ENCODE results near the gene IHH. TPM values are rescaled to one million over a fixed set of nuclear protein-coding genes. Genes with fewer than 3 reads are reported as not detected.

IHH gene
- total RNA-seq, 2 experiments from 2014 or later: not detected

DNA sequence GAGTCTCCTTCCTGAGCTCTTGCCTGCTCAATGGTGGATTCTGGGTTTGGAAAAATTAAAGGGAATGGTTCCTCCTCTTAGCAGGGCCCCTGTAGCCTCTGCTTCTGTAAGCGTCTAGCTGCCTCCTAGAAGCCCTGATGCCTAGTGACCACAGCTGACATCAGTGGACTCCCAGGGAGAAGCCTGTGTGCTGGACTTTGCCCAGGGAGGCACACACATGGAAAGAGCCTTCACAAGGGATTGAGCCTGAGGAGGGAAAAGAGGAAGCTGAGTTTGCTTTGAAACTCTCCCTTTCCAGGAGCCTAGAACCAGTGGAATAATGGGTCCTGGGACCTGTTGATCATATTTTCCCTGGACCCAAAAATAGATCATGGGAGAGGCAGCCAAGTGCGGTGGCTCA is 18.0 kb downstream of the IHH start:
- H3K36me3 Mint-ChIP-seq (ENCODE audit: low read depth): no peaks in the 10 kb centered on the region
- CTCF ChIA-PET: interaction anchor here (1.4 to 1.7 kb wide), 2 partner anchors 13 to 15 kb away, joined by 4 to 7 read pairs; no protein-coding TSS in a partner anchor
- Histone ChIP-seq H3K9me3 (ENCODE audit: control insufficient read depth in 1 of 2, insufficient read depth in 1 of 2, low read length in 2 of 2) (peaks cover 0 to 10% of the 10 kb centered on the region in 2 experiments), H3K4me1 (ENCODE audit: insufficient read depth, low read length) (peaks cover 5% of the 10 kb centered on the region), H3K27me3 (ENCODE audit: control insufficient read depth in 1 of 2, insufficient read depth in 2 of 2, low read length in 2 of 2) (peaks cover 41 to 71% of the 10 kb centered on the region in 2 experiments), H3K4me3 (ENCODE audit: low read length) (no peak overlapping the region), H3K36me3 (ENCODE audit: insufficient read depth, low read length) (no peaks in the 10 kb centered on the region), H3K27ac (ENCODE audit: low read depth in 1 of 2, low read length in 2 of 2) (no peak overlapping the region)
- peaks cover 11% of the 10 kb centered on the region for H3K4me1 Mint-ChIP-seq (ENCODE audit: low read depth)
- H3K27ac Mint-ChIP-seq: no peak overlapping the region
- no peaks in the 10 kb centered on the region for H3K9me3 Mint-ChIP-seq
- POLR2A ChIA-PET: no interaction called here
- peaks cover 86% of the 10 kb centered on the region for H3K27me3 Mint-ChIP-seq
- DNase-seq: no peak
- no peak for TF ChIP-seq CTCF (IDR thresholded peaks at IDR 0.05)
- ATAC-seq (ENCODE audit: poor library complexity): no peak
- no peak overlapping the region for H3K4me3 Mint-ChIP-seq
- intact Hi-C loops (cut with DNase I, micrococcal nuclease): no loop called here

GRCh38 chr2:219042157-219042556 is 18.6 kb downstream of the IHH start:
- TF ChIP-seq CTCF (IDR thresholded peaks at IDR 0.05): no peak
- Mint-ChIP-seq H3K27me3 (peaks cover 86% of the 10 kb centered on the region), H3K4me3 (no peak overlapping the region), H3K27ac (no peak overlapping the region), H3K4me1 (ENCODE audit: low read depth) (peaks cover 11% of the 10 kb centered on the region), H3K36me3 (ENCODE audit: low read depth) (no peaks in the 10 kb centered on the region), H3K9me3 (no peaks in the 10 kb centered on the region)
- ChIA-PET POLR2A (no interaction called here), CTCF (interaction anchor here (1.4 to 1.7 kb wide), 2 partner anchors 13 to 16 kb away, joined by 4 to 7 read pairs; no protein-coding TSS in a partner anchor)
- no peak overlapping the region for H3K27ac ChIP-seq (ENCODE audit: low read depth in 1 of 2, low read length in 2 of 2)
- H3K4me1 ChIP-seq (ENCODE audit: insufficient read depth, low read length): peaks cover 5% of the 10 kb centered on the region
- intact Hi-C loops (cut with DNase I, micrococcal nuclease): no loop called here
- H3K4me3 ChIP-seq (ENCODE audit: low read length): no peak overlapping the region
- ATAC-seq (ENCODE audit: poor library complexity) (no peak), DNase-seq (no peak)
- H3K9me3 ChIP-seq (ENCODE audit: control insufficient read depth in 1 of 2, insufficient read depth in 1 of 2, low read length in 2 of 2): peaks cover 0 to 10% of the 10 kb centered on the region in 2 experiments
- no peaks in the 10 kb centered on the region for H3K36me3 ChIP-seq (ENCODE audit: insufficient read depth, low read length)
- peaks cover 41 to 67% of the 10 kb centered on the region in 2 experiments for H3K27me3 ChIP-seq (ENCODE audit: control insufficient read depth in 1 of 2, insufficient read depth in 2 of 2, low read length in 2 of 2)

DNA sequence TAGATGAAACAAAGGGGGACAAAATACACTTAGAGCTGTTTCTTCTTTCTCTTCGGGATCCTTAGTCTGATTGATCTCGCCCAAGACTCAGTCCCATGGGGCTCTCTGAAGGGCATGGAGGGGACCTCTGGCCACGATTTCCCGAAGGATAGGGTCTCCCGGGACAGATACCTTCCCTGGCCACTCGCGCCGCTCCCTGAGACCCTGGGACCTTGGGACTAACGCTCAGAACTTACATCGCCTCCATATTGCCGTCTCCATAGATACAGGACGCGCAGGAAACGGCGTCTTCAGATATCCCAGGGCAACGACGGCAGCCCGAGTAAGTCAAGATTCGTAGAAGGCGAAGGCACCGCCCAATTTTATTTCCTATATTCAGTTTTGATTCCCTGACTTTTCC is 19.5 kb downstream of the IHH start, which contains the start of gene CFAP65:
Gene CFAP65, minus strand, starts transcription at position 265 of the 400 bp plus-strand sequence. CDS start 2,468 bp downstream, outside the sequence.
- H3K9me3 Mint-ChIP-seq: no peaks in the 10 kb centered on the region
- ChIA-PET POLR2A (interaction anchor here (0.9 kb wide), 1 partner anchor 18 kb away, joined by 4 read pairs; no protein-coding TSS in a partner anchor), CTCF (interaction anchor here (1.7 kb wide), 1 partner anchor 12 kb away, joined by 7 read pairs; no protein-coding TSS in a partner anchor)
- Histone ChIP-seq H3K4me1 (ENCODE audit: insufficient read depth, low read length) (peaks cover 5% of the 10 kb centered on the region), H3K27me3 (ENCODE audit: control insufficient read depth in 1 of 2, insufficient read depth in 2 of 2, low read length in 2 of 2) (peaks cover 41 to 60% of the 10 kb centered on the region in 2 experiments), H3K4me3 (ENCODE audit: low read length) (no peak within 1 kb of the TSS), H3K27ac (ENCODE audit: low read depth in 1 of 2, low read length in 2 of 2) (no peak within 1 kb of the TSS), H3K36me3 (ENCODE audit: insufficient read depth, low read length) (no peaks in the 10 kb centered on the region), H3K9me3 (ENCODE audit: control insufficient read depth in 1 of 2, insufficient read depth in 1 of 2, low read length in 2 of 2) (peaks cover 0 to 10% of the 10 kb centered on the region in 2 experiments)
- DNase-seq (peak in 5 of 14 experiments; percentile 10 to 44 (median 30)), ATAC-seq (ENCODE audit: poor library complexity) (peak; percentile 49)
- peak within 1 kb of the TSS; percentile 49 for H3K4me3 Mint-ChIP-seq
- no peak within 1 kb of the TSS for H3K27ac Mint-ChIP-seq
- no peak for TF ChIP-seq CTCF (IDR thresholded peaks at IDR 0.05)
- intact Hi-C loops (cut with DNase I, micrococcal nuclease): no loop called here
- peaks cover 11% of the 10 kb centered on the region for H3K4me1 Mint-ChIP-seq (ENCODE audit: low read depth)
- peaks cover 84% of the 10 kb centered on the region for H3K27me3 Mint-ChIP-seq
- no peaks in the 10 kb centered on the region for H3K36me3 Mint-ChIP-seq (ENCODE audit: low read depth)
